Fibroblast of upper back skin (primary cell): Measurements from ENCODE around the gene ATG7.
"Not testable (repeated sequence)": the region's sequence is repeated elsewhere in the genome, so short reads cannot be mapped to it uniquely, and the experiment has no call there.

Source experiments
- DNase-seq: peaks from one replicate; pipeline ENCODE4 v3.0.0-alpha.2; 2013

Gene ATG7

DNA sequence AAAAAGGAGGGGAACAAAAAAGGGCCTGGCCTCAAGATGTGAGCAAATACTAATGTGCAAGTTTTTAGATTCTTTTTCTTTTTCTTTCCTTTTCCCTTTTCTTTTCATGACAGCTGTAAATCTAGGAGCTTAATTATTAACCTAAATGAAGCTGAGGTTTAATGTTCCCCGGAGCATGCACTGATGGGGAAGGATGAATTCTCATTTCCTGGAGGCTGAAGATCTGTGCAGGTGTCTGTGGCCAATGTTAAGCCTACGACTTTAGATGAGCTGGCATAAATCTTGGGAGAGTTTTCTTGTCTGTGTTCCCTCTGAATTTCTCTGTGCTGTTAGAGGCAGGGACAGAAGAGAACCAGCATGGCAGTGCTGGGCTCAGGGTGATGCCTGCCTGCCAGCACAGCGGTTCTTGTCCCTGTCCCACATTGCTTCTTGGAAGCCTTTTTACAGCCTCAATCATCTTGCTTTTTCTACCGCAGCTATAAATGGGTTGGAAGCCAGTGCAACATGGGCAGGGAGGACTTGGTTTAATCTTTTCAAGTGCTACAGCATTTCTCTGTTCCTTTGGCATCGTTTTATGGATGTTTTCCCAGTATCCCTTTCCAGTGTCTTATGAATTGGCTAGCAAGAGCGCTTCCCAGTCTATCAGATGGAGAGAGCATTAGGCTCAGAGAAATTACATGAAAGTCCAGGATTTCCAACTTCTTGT, 119.1 kb downstream of the ATG7 start:
- no peak for DNase-seq

DNA sequence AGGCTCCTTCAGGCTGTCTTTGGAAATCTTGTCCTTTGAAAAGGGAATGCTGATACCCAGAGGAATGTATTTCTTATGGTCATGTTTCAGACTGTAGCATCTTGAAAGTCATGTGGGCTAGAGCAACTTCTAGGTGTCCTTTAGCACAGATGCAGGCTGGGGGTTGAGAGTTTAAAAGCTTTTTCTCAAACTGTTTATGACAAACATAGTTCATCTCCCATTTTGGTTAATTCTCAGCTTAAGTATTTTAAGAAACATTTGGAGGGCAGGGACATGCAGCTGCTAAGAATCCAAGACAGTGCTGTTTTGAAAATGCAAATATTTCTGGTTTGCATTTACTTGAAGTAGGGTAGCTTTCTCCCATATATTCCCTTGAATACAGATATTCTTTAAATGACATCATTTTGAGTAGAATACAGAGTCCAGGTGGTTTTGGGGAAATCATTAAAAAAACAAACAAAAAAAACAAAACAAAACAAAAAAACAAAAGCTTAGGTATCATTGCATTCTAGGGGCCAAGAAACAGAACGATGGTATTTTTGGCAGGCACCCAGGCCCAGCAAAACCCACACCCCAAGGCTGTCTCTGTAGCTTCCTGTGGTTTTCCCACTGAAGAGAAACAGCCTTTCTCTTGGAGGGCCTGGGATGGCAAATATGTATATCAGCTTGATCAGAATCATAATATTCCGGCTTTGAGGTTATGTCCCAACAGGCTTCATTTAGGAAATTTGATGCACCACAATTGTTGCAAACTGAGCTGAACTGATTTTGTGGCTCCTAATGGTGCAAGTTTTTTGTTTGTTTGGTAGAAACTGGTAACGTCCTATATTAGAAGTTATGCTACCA, 120.0 kb downstream of the ATG7 start:
- peak; percentile 93 for DNase-seq

DNA sequence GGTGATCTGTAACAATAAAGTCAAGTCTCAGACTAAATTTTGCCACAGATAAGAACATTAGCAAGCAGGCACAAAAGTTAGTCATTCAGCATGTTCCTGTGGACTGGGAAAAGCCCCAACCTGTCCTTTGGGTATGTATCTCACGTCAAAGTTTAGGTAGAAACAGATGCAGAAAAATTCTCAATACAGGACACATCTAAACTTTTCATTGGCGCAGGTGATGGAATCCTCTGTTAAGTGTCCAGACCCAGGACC, 120.6 kb downstream of the ATG7 start:
- DNase-seq = no peak

DNA sequence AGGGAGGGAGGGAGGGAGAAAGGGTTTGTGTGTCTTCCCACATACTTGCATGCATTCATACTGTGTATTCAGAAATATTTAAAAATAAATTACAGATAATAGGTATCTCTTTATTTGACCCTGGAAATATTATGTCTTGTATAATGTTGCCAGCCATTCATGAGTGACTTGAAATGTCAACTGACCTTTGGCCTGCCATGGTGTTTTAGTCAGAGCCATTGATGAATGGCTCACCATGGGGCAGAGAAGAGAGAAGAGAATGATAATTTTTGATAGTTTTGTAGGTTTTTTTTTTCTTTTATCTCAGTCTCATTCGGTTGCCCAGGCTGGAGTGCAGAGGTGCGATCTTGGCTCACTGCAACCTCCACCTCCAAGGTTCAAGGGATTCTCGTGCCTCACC, 121.2 kb downstream of the ATG7 start:
- DNase-seq = no peak

DNA sequence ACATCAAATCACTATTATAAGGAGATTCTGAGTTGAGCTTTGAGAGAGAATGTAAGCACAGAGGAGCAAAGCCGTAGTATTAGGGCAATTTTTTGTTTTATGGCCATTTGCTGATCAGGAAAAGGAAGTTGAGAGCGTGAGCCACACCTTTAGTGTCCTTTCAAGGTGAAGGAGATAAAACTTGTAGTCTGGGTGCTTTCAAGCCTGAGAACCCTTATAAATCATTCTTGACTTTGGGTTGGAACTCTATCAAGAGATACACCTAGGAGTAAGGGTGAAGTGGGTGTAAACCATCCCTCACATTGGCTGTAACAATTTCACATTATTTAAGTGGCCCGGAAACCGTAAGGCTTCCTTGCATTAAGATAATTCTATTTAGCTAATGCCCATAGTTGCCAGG, 122.2 kb downstream of the ATG7 start:
- no peak for DNase-seq

DNA sequence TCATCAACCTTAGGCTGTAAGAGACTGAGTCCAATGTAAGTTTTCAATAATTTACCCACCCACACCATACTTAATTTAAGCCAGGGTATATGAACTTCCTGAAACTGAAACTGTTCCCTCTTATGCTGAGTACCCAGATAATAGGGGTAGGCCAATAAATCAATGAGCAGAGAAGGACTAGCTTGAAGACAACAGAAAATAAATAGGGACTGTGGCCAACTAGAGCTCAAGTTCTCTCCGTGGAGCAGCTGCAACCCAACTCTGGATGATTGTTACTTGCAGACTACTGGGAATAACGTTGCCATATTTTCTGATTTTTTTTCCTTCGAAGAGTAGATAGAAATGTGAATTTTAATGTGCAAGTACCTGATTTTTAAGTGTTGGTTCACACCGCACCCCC, 128.0 kb downstream of the ATG7 start:
- DNase-seq = no peak

DNA sequence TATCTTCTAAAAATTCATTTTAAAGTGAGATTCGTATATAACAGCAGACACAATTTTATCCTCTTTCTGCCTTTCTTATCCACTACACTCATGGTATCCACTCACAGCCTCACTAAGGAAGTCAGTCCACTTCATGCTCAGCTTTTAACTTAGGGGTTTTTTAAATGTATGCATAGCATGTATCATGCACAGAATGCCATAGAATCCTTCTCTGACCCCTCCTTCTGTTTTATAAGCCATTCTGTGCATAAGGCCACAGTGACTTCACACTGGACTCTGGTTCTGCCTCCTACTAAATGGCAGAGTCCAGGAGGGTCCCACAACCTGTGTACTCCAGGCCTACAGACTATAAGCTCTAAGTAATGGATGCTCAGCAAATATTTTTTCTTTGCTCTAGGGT, 129.2 kb downstream of the ATG7 start:
- DNase-seq = no peak

DNA sequence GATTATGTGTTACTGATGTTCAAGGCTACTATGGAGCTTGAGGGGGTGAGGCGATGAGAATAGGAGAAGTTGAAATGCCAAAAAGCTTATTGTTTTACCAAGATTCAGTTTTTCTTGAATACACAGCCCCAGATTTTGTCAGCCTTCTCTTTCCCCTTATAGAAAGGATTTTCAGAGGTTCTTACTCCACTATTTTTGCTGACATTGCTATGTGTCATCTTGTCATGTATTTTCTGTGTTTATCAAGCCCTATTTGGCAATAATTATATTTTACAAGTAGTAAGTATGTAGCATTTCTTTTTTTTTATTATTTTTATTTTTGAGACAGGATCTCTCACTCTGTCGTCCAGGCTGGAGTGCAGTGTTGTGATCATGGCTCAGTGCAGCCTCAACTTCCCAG, 133.1 kb downstream of the ATG7 start:
- no peak for DNase-seq

DNA sequence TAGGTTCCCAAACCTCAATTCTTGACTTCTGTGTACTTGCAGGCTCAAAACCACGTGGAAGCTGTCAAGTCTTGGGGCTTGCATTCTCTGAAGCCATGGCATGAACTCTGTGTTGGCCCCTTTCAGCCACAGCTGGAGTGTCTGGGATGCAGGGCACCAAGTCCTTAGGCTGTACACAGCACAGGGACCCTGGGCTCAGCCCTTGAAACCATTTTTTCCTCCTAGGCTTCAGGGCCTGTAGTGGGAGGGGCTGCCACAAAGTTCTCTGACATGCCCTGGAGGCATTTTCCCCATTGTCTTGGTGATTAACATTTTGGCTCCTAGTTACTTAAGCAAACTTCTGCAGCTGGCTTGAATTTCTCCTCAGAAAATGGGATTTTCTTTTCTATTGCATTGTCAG, 135.4 kb downstream of the ATG7 start:
- DNase-seq = no peak

DNA sequence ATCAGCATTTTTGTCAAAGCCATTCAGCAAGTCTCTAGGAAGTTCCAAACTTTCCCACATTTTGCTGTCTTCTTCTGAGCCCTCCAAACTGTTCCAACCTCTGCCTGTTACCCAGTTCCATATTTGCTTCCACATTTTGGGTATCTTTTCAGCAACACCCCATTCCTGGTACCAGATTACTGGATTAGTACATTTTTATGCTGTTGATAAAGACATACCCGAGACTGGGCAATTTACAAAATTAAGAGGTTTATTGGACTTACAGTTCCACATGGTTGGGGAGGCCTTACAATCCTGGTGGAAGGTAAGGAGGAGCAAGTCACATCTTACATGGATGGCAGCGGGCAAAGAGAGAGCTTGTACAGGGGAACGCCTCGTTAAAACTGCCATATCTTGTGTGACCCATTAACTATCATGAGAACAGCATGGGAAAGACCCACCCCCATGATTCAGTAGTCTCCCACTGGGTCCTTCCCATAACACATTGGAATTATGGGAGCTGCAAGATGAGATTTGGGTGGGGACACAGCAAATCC, 136.2 kb downstream of the ATG7 start:
- not testable (repeated sequence) for DNase-seq

DNA sequence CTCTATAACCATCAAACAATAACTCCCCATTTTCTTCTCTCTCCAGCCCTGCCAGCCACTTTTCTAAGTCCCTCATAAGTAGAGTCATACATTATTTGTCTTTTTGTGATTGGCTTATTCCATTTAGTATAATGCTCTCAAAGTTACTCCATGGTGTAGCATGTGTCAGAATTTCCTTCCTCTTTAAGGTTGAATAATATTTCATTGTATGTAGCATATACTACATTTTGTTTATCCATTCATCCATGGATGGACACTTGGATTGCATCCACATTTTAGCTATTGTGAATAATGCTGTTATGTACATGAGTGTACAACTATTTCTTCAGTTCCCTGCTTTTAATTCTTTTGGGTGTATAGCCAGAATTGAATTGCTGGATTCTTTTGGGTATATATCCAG, 138.4 kb downstream of the ATG7 start:
- DNase-seq = no peak

DNA sequence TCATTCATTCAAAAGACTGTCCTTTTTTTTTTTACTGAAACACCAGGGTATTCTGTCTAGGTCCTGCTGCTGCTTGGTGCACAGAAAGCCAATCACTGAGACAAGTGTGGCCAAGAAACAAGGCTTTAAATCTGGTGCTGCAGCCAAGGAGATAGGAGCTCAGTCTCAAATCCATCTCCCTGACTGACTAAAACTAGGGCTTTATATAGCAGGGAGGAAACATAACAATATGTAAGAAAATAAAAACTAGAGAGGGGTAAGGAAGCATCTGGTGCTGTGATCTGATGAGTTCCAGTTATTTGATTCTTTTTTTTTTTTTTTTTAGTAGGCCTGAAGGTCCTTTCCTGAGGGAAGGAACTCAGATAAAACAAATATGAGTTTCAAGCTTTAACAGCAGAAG, 139.8 kb downstream of the ATG7 start:
- no peak for DNase-seq

DNA sequence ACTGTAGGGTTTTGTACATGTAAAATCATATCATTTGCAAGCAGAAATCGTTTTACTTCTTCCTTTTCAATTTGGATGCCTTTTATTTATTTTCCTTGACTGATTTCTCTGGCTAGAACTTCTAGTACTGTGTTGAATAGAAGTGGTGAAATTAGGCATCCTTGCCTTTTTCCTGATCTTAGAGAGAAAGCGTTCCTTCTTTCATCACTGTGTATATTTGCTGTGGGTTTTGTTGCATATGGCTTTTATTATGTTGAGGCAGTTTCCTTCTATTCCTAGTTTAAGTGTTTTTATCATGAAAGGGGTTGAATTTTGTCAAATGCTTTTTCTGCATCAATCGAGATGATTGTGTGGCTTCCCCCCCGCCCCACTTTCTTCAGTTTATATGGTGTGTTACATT, 140.9 kb downstream of the ATG7 start:
- DNase-seq = peak; percentile 20

DNA sequence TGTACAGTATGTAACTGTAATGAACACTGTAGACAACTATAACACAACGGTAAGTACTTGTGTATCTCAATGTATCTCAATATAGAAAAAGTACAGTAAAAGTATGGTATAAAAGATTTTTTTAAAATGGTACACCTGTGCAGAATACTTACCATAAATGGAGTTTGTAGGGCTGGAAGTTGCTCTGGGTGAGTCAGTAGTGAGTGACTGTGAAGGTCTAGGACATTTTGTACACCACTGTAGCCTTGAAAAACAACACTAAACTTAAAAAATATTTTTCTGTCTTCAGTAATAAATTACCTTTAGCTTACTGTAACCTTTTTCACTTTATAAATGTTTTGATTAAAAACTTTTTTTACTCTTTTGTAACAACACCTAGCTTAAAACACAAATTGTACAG, 142.9 kb downstream of the ATG7 start:
- no peak for DNase-seq

DNA sequence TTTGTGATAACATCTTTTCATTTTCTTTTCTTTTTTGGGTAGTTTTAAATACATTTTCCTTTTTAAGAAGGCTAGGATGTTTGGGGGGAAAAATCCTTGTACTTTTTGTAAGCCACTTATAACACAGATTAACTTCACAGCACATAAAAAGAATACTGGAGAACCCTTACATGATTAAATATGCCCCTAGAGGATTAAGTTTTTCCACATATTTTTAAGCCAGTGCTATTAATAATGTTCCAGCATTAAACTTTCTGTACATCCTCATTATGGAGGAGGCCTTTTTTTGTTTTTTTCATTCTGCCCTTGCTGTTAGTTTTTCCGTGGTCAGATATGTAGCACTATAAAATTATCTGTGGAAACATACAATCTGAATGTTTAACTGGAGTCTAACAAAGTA, 147.9 kb downstream of the ATG7 start:
- DNase-seq = no peak

DNA sequence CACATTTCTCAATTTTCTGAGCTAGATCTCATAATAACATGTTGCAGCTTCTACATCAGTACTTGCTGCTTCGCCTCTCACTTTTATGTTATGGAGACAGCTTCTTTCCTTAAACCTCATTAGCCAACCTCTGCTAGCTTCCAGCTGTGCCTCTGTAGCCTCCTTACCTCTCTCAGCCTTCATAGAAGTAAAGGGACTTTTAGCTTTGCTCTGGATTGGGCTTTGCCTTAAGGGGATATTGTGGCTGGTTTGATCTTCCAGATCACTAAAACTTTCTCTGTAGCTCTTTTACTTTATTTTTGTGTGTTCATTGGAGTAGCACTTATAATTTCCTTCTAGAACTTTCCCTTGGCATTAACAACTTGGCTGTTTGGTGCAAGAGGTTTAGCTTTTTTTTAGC, 150.1 kb downstream of the ATG7 start:
- DNase-seq = no peak

DNA sequence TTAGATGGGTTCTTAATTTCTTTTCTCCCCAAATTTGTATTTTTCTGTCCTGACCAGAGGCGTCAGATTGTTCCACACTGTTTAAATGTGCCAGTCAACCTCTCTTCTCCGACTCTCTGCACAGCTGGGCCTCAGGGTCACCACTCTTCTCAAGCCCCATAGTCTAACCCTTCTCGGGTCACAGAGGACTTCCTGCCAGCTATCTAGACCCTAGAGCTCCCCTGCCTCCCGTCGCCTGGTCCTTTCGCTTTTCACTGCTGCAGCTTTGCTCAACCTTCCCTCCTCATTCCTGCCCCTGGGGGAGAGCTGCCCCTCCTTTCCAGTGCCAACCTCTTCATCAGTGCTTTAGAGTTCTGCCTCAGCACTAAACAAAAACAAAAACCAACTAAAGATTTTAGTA, 151.7 kb downstream of the ATG7 start:
- no peak for DNase-seq

DNA sequence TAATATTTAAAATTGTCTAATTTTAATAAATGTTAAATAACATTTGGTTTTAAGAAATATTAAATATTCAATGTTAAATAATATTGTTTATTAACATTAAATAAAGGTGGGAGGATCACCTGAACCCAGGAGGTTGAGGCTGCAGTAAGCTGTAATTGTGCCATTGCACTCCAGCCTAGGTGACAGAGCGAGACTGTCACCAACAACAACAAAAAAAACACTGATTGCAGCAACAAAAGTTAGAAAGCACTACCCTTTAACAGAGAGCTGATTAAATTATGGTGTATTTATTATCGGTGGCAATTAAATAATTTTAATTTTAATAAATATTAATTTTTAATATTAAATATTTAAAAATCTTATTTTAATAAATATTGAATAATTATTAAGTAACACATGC, 152.1 kb downstream of the ATG7 start:
- DNase-seq = no peak

DNA sequence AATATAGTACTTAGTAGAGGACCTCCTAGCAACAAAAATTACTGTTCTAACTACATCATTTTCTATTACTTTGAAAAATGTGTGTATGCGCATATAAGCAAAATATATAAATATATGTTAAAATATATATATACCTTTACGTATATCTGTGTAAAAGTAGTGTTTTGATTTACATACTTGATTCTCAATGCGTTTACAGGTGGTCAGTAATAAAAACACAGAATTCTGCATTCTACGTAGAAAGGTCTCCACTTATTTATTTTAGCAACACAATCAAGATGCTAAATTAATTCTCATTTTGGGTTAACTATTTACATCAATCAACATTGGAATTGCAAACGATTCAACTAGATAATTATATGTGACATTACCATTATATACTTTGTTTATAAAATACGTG, 158.0 kb downstream of the ATG7 start:
- DNase-seq = no peak

DNA sequence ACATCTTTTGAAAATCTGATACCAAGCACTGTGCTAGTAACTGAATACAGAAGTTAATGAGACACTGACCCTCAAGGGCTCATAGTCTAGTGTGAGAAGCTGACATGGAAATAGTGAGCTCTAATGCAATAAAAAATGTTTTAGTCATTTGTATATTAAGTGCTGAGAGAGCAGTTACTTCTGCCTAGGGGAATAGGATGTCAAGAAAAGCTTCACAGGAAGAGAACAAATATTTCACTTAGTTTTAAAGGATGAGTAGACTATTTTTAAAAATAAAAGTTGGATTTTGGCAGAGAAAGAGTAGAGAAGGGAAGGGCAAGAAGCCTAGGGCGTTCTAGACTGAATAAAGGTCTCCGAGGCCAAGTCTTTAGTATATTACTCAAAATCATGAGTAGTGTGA, 158.4 kb downstream of the ATG7 start:
- no peak for DNase-seq

DNA sequence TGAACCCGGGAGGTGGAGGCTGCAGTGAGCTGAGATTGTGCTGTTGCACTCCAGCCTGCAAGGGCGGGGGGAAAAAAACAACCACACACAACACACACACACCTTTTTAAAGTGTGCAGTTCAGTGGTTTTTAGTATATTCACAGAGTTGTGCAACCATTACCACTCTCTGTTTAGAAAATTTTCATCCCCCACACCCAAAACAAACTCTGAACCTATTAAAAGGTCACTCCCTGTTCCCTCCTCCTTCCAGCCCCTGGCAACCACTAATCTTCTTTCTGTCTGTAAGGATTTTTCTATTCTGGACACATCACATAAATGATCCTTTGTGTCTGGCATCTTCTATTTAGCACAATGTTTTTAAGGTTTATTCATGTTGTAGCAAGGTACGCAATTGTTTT, 159.1 kb downstream of the ATG7 start:
- no peak for DNase-seq

DNA sequence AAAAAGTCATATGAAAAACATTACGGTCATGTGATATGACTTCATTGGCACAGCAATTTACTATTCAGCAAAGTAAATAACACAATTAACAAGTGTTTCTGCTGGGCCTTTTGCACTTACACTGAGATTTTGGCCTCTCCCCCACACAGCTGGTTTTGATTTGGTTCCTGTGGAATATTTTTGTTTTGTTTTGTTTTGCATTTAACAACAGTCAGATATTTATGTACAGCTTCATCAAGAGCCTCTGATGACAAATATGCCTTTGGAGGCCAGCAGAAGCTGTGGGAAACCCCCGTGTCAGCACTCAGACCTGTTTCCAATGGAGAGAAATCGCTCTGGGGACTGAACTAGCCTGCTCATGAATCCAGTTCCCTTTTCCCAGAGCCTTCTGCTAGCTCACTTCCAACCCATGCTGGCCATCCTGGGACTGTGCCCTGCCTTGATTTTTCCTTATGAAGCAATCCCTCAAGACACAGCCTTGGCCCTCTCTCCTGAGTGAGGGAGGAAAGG, 161.9 kb downstream of the ATG7 start:
- peak; percentile 63 for DNase-seq

DNA sequence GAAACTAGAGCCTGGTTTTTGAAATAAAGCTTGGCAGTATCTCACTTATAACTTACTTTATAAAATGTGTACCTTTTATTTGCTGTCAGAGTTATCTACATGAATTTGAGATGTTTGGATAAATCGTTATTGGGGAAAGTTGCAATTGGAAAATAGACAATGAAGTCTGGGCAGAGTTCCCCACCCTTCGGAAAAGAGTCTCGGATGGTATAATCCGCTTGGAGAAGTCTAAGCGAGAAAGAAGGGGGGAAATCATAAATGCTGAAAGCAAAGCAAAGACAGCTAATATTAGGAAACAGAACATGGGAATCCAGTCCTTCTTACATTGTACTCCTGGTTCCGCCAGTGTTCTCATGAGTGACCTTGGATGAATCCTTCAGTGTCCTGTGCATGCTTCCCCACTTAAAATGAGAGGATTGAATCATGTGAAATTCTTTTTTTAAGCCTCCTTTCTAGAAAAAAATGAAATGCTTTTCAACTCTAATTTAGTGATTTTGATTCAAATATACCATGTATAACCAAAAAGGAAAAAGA, 162.4 kb downstream of the ATG7 start:
- no peak for DNase-seq

DNA sequence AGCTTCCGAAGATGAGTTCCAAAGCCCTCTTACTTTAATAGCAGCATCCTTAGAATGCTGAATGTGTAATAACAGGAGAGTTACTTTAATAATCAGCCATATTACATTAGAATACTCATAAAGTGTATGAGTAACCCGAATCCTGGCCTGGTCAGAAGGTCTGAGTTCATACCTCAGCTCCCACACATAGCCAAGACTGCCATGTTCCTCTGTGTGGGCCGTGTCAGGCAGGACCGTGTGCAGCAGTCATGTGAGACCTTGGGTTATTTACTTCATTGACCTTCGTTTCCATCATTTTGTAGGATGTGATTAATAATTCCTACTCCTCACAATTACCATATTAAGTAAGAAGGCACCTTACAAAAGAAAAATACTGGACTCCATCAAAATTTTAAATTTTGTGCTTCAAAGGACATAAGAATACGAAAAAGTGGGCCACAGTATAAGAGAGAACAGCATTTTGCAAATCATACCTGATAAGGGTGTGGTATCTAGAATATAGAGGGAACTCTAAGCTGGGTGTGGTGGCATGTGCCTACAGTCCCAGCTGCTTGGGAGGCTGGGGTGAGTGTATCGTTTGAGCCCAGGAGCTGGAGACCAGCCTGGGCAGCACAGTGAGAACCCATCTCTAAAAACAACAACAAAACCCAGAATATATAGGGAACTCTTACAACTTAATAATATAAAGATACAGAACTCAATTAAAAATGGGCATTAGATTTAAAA, 163.4 kb downstream of the ATG7 start:
- no peak for DNase-seq
